ENCODE measurements around the gene GPR89B.
"Not testable (repeated sequence)": the region's sequence is repeated elsewhere in the genome, so short reads cannot be mapped to it uniquely, and the experiment has no call there.

GRCh38 chr1:147942563-147942962 is 14.3 kb downstream of the GPR89B start:
- TF ChIP-seq CTCF (IDR thresholded peaks at IDR 0.05; ENCODE audit: extremely low read depth in 1 of 2, insufficient read depth in 1 of 2, low read depth in 1 of 2, low read length in 2 of 2); POLR2A (IDR thresholded peaks at IDR 0.05; ENCODE audit: low read depth, low read length); EZH2 (IDR thresholded peaks at IDR 0.05; ENCODE audit: borderline replicate concordance, low read depth, low read length, severe bottlenecking); POLR2AphosphoS5 (IDR thresholded peaks at IDR 0.05; ENCODE audit: insufficient read depth, low read depth, low read length); MYC (IDR thresholded peaks at IDR 0.05; ENCODE audit: low read depth, low read length); JUN (IDR thresholded peaks at IDR 0.05; ENCODE audit: borderline replicate concordance, insufficient read depth, insufficient read length, low read depth); FOS (IDR thresholded peaks at IDR 0.05; ENCODE audit: borderline replicate concordance, insufficient read depth, low read length): not testable (repeated sequence)
- TF ChIP-seq, protein P1, sequence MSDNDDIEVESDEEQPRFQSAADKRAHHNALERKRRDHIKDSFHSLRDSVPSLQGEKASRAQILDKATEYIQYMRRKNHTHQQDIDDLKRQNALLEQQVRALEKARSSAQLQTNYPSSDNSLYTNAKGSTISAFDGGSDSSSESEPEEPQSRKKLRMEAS (IDR thresholded peaks at IDR 0.05; ENCODE audit: insufficient read depth, insufficient read length): not testable (repeated sequence)

Measured in endothelial cell of umbilical vein (primary cell).